Measurements from ENCODE around the gene FAU.

FAU gene

GRCh38 chr11:65141896-65142494 lies 20.1 kb upstream of the FAU start:
- in situ Hi-C loops (cut with MboI; ENCODE audit: low pct_unique_long_range_greater_than_20kb, low sequenced_read_pairs), result no loop called here
- DNase-seq, result no peak

GRCh38 chr11:65136515-65137096 lies 14.7 kb upstream of the FAU start:
- in situ Hi-C loops (cut with MboI; ENCODE audit: low pct_unique_long_range_greater_than_20kb, low sequenced_read_pairs), result no loop called here
- no peak for DNase-seq

- no peak for DNase-seq
- in situ Hi-C loops (cut with MboI; ENCODE audit: low pct_unique_long_range_greater_than_20kb, low sequenced_read_pairs), result no loop called here
These were observed 13.8 kb upstream of the FAU start for GRCh38 chr11:65135633-65136145.

- peak; percentile 97 for DNase-seq
- in situ Hi-C loops (cut with MboI; ENCODE audit: low pct_unique_long_range_greater_than_20kb, low sequenced_read_pairs), result no loop called here
These were observed 13.2 kb upstream of the FAU start for GRCh38 chr11:65134952-65135632.

GRCh38 chr11:65134240-65134951 lies 12.5 kb upstream of the FAU start, which contains the start of gene SYVN1:
Gene SYVN1, minus strand, starts transcription at chr11:65134519. Its CDS starts 918 bp downstream, at chr11:65133601.
- peak; percentile 91 for DNase-seq
- in situ Hi-C loops (cut with MboI; ENCODE audit: low pct_unique_long_range_greater_than_20kb, low sequenced_read_pairs), result no loop called here

GRCh38 chr11:65133724-65134123 lies 11.8 kb upstream of the FAU start:
- no peak for DNase-seq
- in situ Hi-C loops (cut with MboI; ENCODE audit: low pct_unique_long_range_greater_than_20kb, low sequenced_read_pairs), result no loop called here

GRCh38 chr11:65132988-65133700 lies 11.2 kb upstream of the FAU start:
- DNase-seq, result peak; percentile 56
- in situ Hi-C loops (cut with MboI; ENCODE audit: low pct_unique_long_range_greater_than_20kb, low sequenced_read_pairs), result no loop called here

GRCh38 chr11:65132238-65132987 lies 10.5 kb upstream of the FAU start:
- in situ Hi-C loops (cut with MboI; ENCODE audit: low pct_unique_long_range_greater_than_20kb, low sequenced_read_pairs), result no loop called here
- no peak for DNase-seq

GRCh38 chr11:65131895-65132237 lies 9.9 kb upstream of the FAU start:
- no peak for DNase-seq
- in situ Hi-C loops (cut with MboI; ENCODE audit: low pct_unique_long_range_greater_than_20kb, low sequenced_read_pairs), result no loop called here

- in situ Hi-C loops (cut with MboI; ENCODE audit: low pct_unique_long_range_greater_than_20kb, low sequenced_read_pairs), result no loop called here
These were observed 9.5 kb upstream of the FAU start for GRCh38 chr11:65131417-65131776.

GRCh38 chr11:65130631-65131416 lies 8.9 kb upstream of the FAU start:
- no peak for DNase-seq

More at GRCh38 chr11:65131417-65131776, 9.5 kb upstream of the FAU start:
- no peak for DNase-seq

GRCh38 chr11:65129649-65130441 lies 7.9 kb upstream of the FAU start:
- DNase-seq, result no peak
- in situ Hi-C loops (cut with MboI; ENCODE audit: low pct_unique_long_range_greater_than_20kb, low sequenced_read_pairs), result no loop called here

More at GRCh38 chr11:65130631-65131416, 8.9 kb upstream of the FAU start:
- in situ Hi-C loops (cut with MboI; ENCODE audit: low pct_unique_long_range_greater_than_20kb, low sequenced_read_pairs), result no loop called here

- in situ Hi-C loops (cut with MboI; ENCODE audit: low pct_unique_long_range_greater_than_20kb, low sequenced_read_pairs), result no loop called here
- DNase-seq, result no peak
These were observed 6.5 kb upstream of the FAU start for GRCh38 chr11:65128182-65129145.

GRCh38 chr11:65127473-65128181 lies 5.7 kb upstream of the FAU start:
- in situ Hi-C loops (cut with MboI; ENCODE audit: low pct_unique_long_range_greater_than_20kb, low sequenced_read_pairs), result no loop called here
- DNase-seq, result no peak

GRCh38 chr11:65126624-65127274 lies 4.8 kb upstream of the FAU start:
- DNase-seq, result no peak
- in situ Hi-C loops (cut with MboI; ENCODE audit: low pct_unique_long_range_greater_than_20kb, low sequenced_read_pairs), result no loop called here
